Heart left ventricle (tissue), 13 donors: ENCODE results near the gene FAM156A.
"Not testable (repeated sequence)": the region's sequence is repeated elsewhere in the genome, so short reads cannot be mapped to it uniquely, and the experiment has no call there.

Experiments
- POLR2A ChIP-seq, 2 donors: fragments of 450-650 bp; IDR thresholded peaks; one replicate each; pipeline ENCODE4 v1.6.1; 2017; ENCODE audit warnings: antibody characterized with exemption in 2 of 2, mild to moderate bottlenecking in 2 of 2, moderate library complexity in 2 of 2
- TF ChIP-seq, protein P1 (sequence below), 12 donors: fragments of 200-600 bp; sonication (generic) in 4 of 12; IDR thresholded peaks; one replicate each; pipeline versions ENCODE4 v1.5.0 to v1.8.0; 2018 to 2022; ENCODE audit warnings: antibody characterized with exemption in 12 of 12, mild to moderate bottlenecking in 5 of 12
- donor health status: ischemic (EF 13 %, LVEDD 7.1; RV severe dilation, severe dysfunction).
- donor health status: DM: no; HTN: yes; CAD: no.
- donor health status: DM: no; HTN: no; CAD: no.
- donor health status: ischemic (EF 25% LVEDD 6.9; RV normal size, moderate dysfunction).
- donor health status: ischemic (EF 25% LVEDD 5.7; RV mildly dilated, moderate dysfunction).
- donor health status: ischemic (EF 35%, LVEDD 5.7; RV mildly dilated, moderate dysfunction).
- donor health status: nonischemic (EF 11% LVEDD 7.7; RV severe dilation, severe dysfunction).
- donor health status: DM: yes; HTN: yes; CAD: no.
- donor health status: PGD.
- donor health status: ischemic (EF 29% LVEDD 5.4; RV normal size, mild dysfunction).
- donor health status: nonischemic (EF 23%, LVEDD 6.1; RV moderate dilation, normal function).

GRCh38 chrX:52990011-52990631 lies 31.8 kb upstream of the FAM156A start:
- TF ChIP-seq, protein P1, sequence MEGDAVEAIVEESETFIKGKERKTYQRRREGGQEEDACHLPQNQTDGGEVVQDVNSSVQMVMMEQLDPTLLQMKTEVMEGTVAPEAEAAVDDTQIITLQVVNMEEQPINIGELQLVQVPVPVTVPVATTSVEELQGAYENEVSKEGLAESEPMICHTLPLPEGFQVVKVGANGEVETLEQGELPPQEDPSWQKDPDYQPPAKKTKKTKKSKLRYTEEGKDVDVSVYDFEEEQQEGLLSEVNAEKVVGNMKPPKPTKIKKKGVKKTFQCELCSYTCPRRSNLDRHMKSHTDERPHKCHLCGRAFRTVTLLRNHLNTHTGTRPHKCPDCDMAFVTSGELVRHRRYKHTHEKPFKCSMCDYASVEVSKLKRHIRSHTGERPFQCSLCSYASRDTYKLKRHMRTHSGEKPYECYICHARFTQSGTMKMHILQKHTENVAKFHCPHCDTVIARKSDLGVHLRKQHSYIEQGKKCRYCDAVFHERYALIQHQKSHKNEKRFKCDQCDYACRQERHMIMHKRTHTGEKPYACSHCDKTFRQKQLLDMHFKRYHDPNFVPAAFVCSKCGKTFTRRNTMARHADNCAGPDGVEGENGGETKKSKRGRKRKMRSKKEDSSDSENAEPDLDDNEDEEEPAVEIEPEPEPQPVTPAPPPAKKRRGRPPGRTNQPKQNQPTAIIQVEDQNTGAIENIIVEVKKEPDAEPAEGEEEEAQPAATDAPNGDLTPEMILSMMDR (IDR thresholded peaks at IDR 0.05), result peak; percentile 44 to 65 (median 51)
- TF ChIP-seq POLR2A (IDR thresholded peaks at IDR 0.05), result not testable (repeated sequence)
